ENCODE measurements around the gene AKAP13.

DNA sequence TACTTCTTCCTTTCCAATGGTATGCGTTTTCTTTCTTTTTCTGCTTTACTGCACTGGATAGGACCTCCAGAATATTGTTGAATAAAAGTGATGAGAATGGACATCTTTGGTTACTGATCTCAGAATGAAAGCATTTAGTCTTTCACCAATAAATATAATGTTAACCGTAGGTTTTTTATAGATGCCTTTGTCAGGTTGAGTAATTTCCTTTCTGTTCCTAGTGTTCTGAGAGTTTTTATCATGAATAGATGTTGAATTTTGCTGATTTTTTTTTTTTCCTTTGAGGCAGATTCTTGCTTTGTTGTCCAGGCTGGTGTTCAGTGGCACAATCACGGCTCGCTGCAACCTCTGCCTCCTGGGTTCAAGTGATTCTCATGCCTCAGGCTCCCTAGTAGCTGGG is 255.9 kb downstream of the AKAP13 start:
- TF ChIP-seq CTCF (IDR thresholded peaks at IDR 0.05) = no peak
- TF ChIP-seq POLR2A (IDR thresholded peaks at IDR 0.05) = no peak

All from testis (tissue), 2 donors.